ENCODE measurements around the gene RCN1.
"Not testable (repeated sequence)": the region's sequence is repeated elsewhere in the genome, so short reads cannot be mapped to it uniquely, and the experiment has no call there.

The RCN1 gene

GRCh38 chr11:32073644-32074026 is 17.2 kb upstream of the RCN1 start:
- DNase-seq (ENCODE audit: low read depth in 3 of 3, low spot score in 1 of 3): no peak

GRCh38 chr11:32079553-32079952 is 11.3 kb upstream of the RCN1 start:
- no peak for DNase-seq (ENCODE audit: low read depth in 3 of 3, low spot score in 1 of 3)

GRCh38 chr11:32080361-32080980 is 10.4 kb upstream of the RCN1 start:
- no peak for DNase-seq (ENCODE audit: low read depth in 3 of 3, low spot score in 1 of 3)

- no peak for DNase-seq (ENCODE audit: low read depth in 3 of 3, low spot score in 1 of 3)
These were observed 9.7 kb upstream of the RCN1 start for GRCh38 chr11:32081129-32081641.

- no peak for DNase-seq (ENCODE audit: low read depth in 3 of 3, low spot score in 1 of 3)
These were observed 9.0 kb upstream of the RCN1 start for GRCh38 chr11:32081901-32082300.

GRCh38 chr11:32082346-32082986 is 8.4 kb upstream of the RCN1 start:
- DNase-seq (ENCODE audit: low read depth in 3 of 3, low spot score in 1 of 3): no peak

GRCh38 chr11:32087597-32087996 is 3.3 kb upstream of the RCN1 start:
- no peak for DNase-seq (ENCODE audit: low read depth in 3 of 3, low spot score in 1 of 3)

- no peak for DNase-seq (ENCODE audit: low read depth in 3 of 3, low spot score in 1 of 3)
These were observed 2.5 kb upstream of the RCN1 start for GRCh38 chr11:32088117-32088941.

- no peak for DNase-seq (ENCODE audit: low read depth in 3 of 3, low spot score in 1 of 3)
These were observed 1.8 kb downstream of the RCN1 start for GRCh38 chr11:32092581-32093170.

GRCh38 chr11:32094923-32095322 is 4.0 kb downstream of the RCN1 start:
- DNase-seq (ENCODE audit: low read depth in 3 of 3, low spot score in 1 of 3): no peak

GRCh38 chr11:32098142-32098903 is 7.4 kb downstream of the RCN1 start:
- DNase-seq (ENCODE audit: low read depth in 3 of 3, low spot score in 1 of 3): no peak

- no peak for DNase-seq (ENCODE audit: low read depth in 3 of 3, low spot score in 1 of 3)
These were observed 8.6 kb downstream of the RCN1 start for GRCh38 chr11:32099516-32099915.

- DNase-seq (ENCODE audit: low read depth in 3 of 3, low spot score in 1 of 3): no peak
These were observed 9.6 kb downstream of the RCN1 start for GRCh38 chr11:32100495-32100894.

GRCh38 chr11:32101791-32102190 is 10.9 kb downstream of the RCN1 start:
- DNase-seq (ENCODE audit: low read depth in 3 of 3, low spot score in 1 of 3): no peak

- DNase-seq (ENCODE audit: low read depth in 3 of 3, low spot score in 1 of 3): not testable (repeated sequence)
These were observed 12.3 kb downstream of the RCN1 start for GRCh38 chr11:32103121-32103719.

- no peak for DNase-seq (ENCODE audit: low read depth in 3 of 3, low spot score in 1 of 3)
These were observed 13.1 kb downstream of the RCN1 start for GRCh38 chr11:32103941-32104340.

GRCh38 chr11:32105871-32106560 is 15.1 kb downstream of the RCN1 start:
- DNase-seq (ENCODE audit: low read depth in 3 of 3, low spot score in 1 of 3): no peak

- no peak for DNase-seq (ENCODE audit: low read depth in 3 of 3, low spot score in 1 of 3)
These were observed 16.8 kb downstream of the RCN1 start for GRCh38 chr11:32107647-32108046.

- no peak for DNase-seq (ENCODE audit: low read depth in 3 of 3, low spot score in 1 of 3)
These were observed 17.7 kb downstream of the RCN1 start for GRCh38 chr11:32108576-32108975.

- no peak for DNase-seq (ENCODE audit: low read depth in 3 of 3, low spot score in 1 of 3)
These were observed 18.3 kb downstream of the RCN1 start for GRCh38 chr11:32109138-32109537.

Data from stimulated activated CD4-positive, alpha-beta T cell treated with anti-CD3 and anti-CD28 coated beads, TNF-alpha, amount 100 ng/mL, for 1 hour (primary cell).